Trophoblast cell (in vitro differentiated cells and primary cell): ENCODE measurements around the gene FOXC2.

ENCODE experiments used
- DNase-seq, 2 donors: peaks; one replicate each; pipeline ENCODE4 v3.0.0-alpha.2; 2016
- H2AFZ ChIP-seq: 2 replicates; pipeline ENCODE4 v1.6.1; 2013; ENCODE audit warnings: low read length, moderate library complexity, mild to moderate bottlenecking; ENCODE audit not compliant: insufficient read depth, poor library complexity
- H2AK5ac ChIP-seq: 2 replicates; pipeline ENCODE4 v1.6.1; 2013; ENCODE audit warnings: mild to moderate bottlenecking, low read length
- H2BK120ac ChIP-seq: 2 replicates; pipeline ENCODE4 v1.6.1; 2013; ENCODE audit warnings: low read length, mild to moderate bottlenecking, moderate library complexity; ENCODE audit not compliant: insufficient read depth, poor library complexity
- H2BK12ac ChIP-seq: 2 replicates; pipeline ENCODE4 v1.6.1; 2013; ENCODE audit warnings: mild to moderate bottlenecking, low read length, moderate library complexity
- H2BK5ac ChIP-seq: 2 replicates; pipeline ENCODE4 v1.6.1; 2013; ENCODE audit warnings: low read length, low read depth, moderate library complexity, mild to moderate bottlenecking; ENCODE audit not compliant: poor library complexity
- H3K14ac ChIP-seq: 2 replicates; pipeline ENCODE4 v1.6.1; 2013; ENCODE audit warnings: mild to moderate bottlenecking, low read length
- H3K18ac ChIP-seq: 2 replicates; pipeline ENCODE4 v1.6.1; 2013; ENCODE audit warnings: mild to moderate bottlenecking, low read length
- H3K23ac ChIP-seq: 2 replicates; pipeline ENCODE4 v1.6.1; 2013; ENCODE audit warnings: low read length
- H3K27ac ChIP-seq: 2 replicates; pipeline ENCODE4 v1.5.1; 2013; ENCODE audit warnings: low read depth, mild to moderate bottlenecking, inconsistent platforms, low read length, moderate library complexity
- H3K27me3 ChIP-seq: 2 replicates; pipeline ENCODE4 v1.6.1; 2013; ENCODE audit warnings: inconsistent platforms, mild to moderate bottlenecking, low read length, moderate library complexity; ENCODE audit not compliant: insufficient read depth
- H3K36me3 ChIP-seq, 2 experiments: 1 replicate in 1 of 2; 2 replicates in 1 of 2; pipeline ENCODE4 v1.6.1; 2013; ENCODE audit warnings: low read length in 2 of 2, mild to moderate bottlenecking in 2 of 2, moderate library complexity in 1 of 2; ENCODE audit not compliant: insufficient read depth in 2 of 2, control insufficient read depth in 1 of 2
- H3K4ac ChIP-seq: 2 replicates; pipeline ENCODE4 v1.6.1; 2013; ENCODE audit warnings: low read depth, mild to moderate bottlenecking, low read length, moderate library complexity
- H3K4me1 ChIP-seq, 2 experiments: 1 replicate in 1 of 2; 2 replicates in 1 of 2; pipeline ENCODE4 v1.6.1; 2013; ENCODE audit warnings: low read length in 2 of 2, mild to moderate bottlenecking in 2 of 2, moderate library complexity in 1 of 2; ENCODE audit not compliant: insufficient read depth in 2 of 2, control insufficient read depth in 1 of 2
- H3K4me2 ChIP-seq: 2 replicates; pipeline ENCODE4 v1.6.1; 2013; ENCODE audit warnings: inconsistent platforms, mild to moderate bottlenecking, low read length, moderate library complexity
- H3K4me3 ChIP-seq: 2 replicates; pipeline ENCODE4 v1.5.1; 2013; ENCODE audit warnings: mild to moderate bottlenecking, low read depth, low read length, inconsistent platforms
- H3K79me1 ChIP-seq: one replicate; pipeline ENCODE4 v1.6.1; 2013; ENCODE audit warnings: low read length
- H3K79me2 ChIP-seq: 2 replicates; pipeline ENCODE4 v1.6.1; 2013; ENCODE audit warnings: low read length, mild to moderate bottlenecking; ENCODE audit not compliant: control insufficient read depth, insufficient read depth, poor library complexity
- H3K9ac ChIP-seq: 2 replicates; pipeline ENCODE4 v1.6.1; 2013; ENCODE audit warnings: mild to moderate bottlenecking, low read length
- H3K9me3 ChIP-seq: 2 replicates; pipeline ENCODE4 v1.6.1; 2013; ENCODE audit warnings: low read depth, mild to moderate bottlenecking, control low read depth, inconsistent platforms, low read length; ENCODE audit not compliant: insufficient read depth
- H4K12ac ChIP-seq: 2 replicates; pipeline ENCODE4 v1.6.1; 2013; ENCODE audit warnings: low read depth, mild to moderate bottlenecking, low read length, moderate library complexity
- H4K8ac ChIP-seq: 2 replicates; pipeline ENCODE4 v1.6.1; 2013; ENCODE audit warnings: low read depth, mild to moderate bottlenecking, low read length, moderate library complexity
- H4K91ac ChIP-seq: one replicate; pipeline ENCODE4 v1.6.1; 2013; ENCODE audit warnings: low read depth, mild to moderate bottlenecking, low read length, moderate library complexity
- WGBS: extraction: QIAGEN DNeasy Blood & Tissue Kit; methylation state at CpG from one replicate; pipeline ENCODE4 v1.1.7; 2013; ENCODE audit warnings: missing lambda C conversion rate; ENCODE audit not compliant: insufficient read length, insufficient coverage; ENCODE audit errors: extremely low coverage; 5-methylcytosine and 5-hydroxymethylcytosine counted together

Gene FOXC2

DNA sequence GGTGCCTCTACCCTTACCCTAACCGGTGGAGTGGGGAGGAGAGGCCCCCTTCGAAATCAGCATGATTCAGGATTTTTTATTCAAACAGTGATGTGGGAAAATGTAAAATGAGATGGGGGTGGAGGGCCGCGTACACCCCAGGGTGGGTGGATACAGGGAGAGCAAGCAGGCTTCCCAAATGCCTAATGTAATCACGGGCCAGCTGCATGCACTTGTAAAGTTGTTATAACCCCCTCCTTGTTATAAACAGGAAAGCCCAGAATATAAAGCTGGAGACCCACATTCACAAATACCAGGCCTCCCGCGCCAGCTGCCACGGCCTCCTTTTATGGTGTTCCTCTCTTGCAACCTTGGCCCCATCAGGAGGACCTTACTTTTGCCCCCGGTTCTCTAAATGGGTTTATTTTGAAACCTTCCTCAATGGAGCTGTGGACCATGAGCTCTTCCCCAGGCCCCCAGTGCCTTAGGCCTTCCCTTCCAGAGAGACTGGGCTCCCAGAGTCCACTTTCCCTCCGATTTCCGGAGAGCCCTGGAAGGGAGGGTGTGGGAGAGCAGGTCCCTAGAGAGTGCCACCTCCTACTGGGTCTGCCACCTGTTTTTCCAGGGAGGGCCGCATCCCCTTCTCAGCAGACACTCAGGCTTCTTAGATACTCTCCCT lies 10.8 kb downstream of the FOXC2 start:
- Histone ChIP-seq H3K4me2 (peak overlapping the region; percentile 8), H2BK12ac (no peak overlapping the region)
- WGBS: no CpG with 5 or more reads among the region's 12 CpGs

DNA sequence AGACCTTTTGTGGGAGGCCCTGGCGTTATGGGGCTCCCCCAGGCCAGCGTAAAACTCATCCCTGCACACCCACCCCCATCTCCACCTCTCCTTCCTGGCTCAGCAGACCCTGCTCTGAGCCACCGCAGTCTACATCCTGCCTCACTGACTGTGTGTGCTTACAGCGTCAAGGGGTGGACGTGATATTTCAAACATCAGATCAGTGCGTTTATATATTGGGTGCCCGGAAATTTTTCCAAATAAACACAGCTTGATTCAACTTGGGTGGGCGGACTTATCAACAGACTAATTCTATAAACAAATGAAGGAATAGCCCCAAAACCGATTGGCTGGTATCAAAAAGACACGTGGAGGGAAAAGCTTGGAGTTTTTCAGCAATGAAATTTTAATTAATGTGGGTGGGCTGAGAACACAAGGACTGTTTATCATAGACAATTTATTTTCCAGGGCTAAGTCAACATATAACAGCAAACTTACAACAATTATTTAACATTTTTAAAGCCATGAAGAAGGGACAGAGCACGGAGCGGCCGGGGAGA lies 11.5 kb downstream of the FOXC2 start, which contains the start of gene FOXL1:
Gene FOXL1 (plus strand): TSS at position 489 of the 539 bp plus-strand sequence. CDS start 175 bp downstream, outside the sequence.
- Histone ChIP-seq H2AFZ (peak within 1 kb of the TSS; percentile 6), H3K23ac (no peak within 1 kb of the TSS), H3K9ac (no peak within 1 kb of the TSS), H4K12ac (no peak within 1 kb of the TSS), H3K4ac (no peak within 1 kb of the TSS), H3K14ac (no peak within 1 kb of the TSS), H3K4me3 (no peak within 1 kb of the TSS), H3K4me1 (peaks cover 19 to 26% of the 10 kb centered on the region in 2 experiments), H2BK5ac (no peak within 1 kb of the TSS), H3K79me2 (peaks cover 2% of the 10 kb centered on the region), H3K18ac (no peak within 1 kb of the TSS), H3K4me2 (peak within 1 kb of the TSS; percentile 69), H2BK120ac (no peak within 1 kb of the TSS), H3K27me3 (peaks cover 55% of the 10 kb centered on the region), H2BK12ac (no peak within 1 kb of the TSS), H4K91ac (no peak within 1 kb of the TSS), H4K8ac (no peak within 1 kb of the TSS), H3K27ac (no peak within 1 kb of the TSS), H3K36me3 (no peaks in the 10 kb centered on the region), H2AK5ac (no peak within 1 kb of the TSS), H3K9me3 (peaks cover 5% of the 10 kb centered on the region), H3K79me1 (peaks cover 8% of the 10 kb centered on the region)
- DNase-seq: no peak
- no CpG with 5 or more reads among the region's 13 CpGs for WGBS

More for the DNA sequence above, 10.8 kb downstream of the FOXC2 start:
- H2AFZ ChIP-seq: no peak overlapping the region
- no peak overlapping the region for H3K4me3 ChIP-seq
- H3K18ac ChIP-seq: no peak overlapping the region
- no peak overlapping the region for H4K8ac ChIP-seq
- peaks cover 5% of the 10 kb centered on the region for H3K9me3 ChIP-seq
- peaks cover 57% of the 10 kb centered on the region for H3K27me3 ChIP-seq
- peaks cover 2% of the 10 kb centered on the region for H3K79me2 ChIP-seq
- no peak overlapping the region for H3K4ac ChIP-seq
- no peaks in the 10 kb centered on the region for H3K36me3 ChIP-seq
- H2BK120ac ChIP-seq: no peak overlapping the region
- no peak overlapping the region for H3K9ac ChIP-seq
- H2BK5ac ChIP-seq: no peak overlapping the region
- no peak overlapping the region for H3K23ac ChIP-seq
- H3K14ac ChIP-seq: no peak overlapping the region
- H3K27ac ChIP-seq: no peak overlapping the region
- no peak for DNase-seq
- H3K79me1 ChIP-seq: peaks cover 8% of the 10 kb centered on the region
- H4K12ac ChIP-seq: no peak overlapping the region
- H3K4me1 ChIP-seq: peaks cover 22 to 30% of the 10 kb centered on the region in 2 experiments
- no peak overlapping the region for H2AK5ac ChIP-seq
- no peak overlapping the region for H4K91ac ChIP-seq

DNA sequence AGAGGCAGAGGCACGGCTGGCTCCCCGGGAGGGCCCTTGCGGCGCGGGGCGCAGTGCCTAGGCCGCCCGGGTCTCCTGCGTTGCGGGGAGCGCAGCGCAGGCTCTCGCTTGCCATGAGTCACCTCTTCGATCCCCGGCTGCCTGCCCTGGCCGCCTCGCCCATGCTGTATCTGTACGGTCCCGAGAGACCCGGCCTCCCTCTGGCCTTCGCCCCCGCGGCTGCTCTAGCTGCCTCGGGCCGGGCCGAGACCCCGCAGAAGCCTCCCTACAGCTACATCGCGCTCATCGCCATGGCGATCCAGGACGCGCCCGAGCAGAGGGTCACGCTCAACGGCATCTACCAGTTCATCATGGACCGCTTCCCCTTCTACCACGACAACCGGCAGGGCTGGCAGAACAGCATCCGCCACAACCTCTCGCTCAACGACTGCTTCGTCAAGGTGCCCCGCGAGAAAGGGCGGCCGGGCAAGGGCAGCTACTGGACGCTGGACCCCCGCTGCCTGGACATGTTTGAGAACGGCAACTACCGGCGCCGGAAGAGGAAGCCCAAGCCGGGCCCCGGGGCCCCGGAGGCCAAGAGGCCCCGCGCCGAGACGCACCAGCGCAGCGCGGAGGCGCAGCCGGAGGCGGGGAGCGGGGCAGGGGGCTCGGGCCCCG lies 12.1 kb downstream of the FOXC2 start:
- no peak overlapping the region for H3K14ac ChIP-seq
- no peak overlapping the region for H3K18ac ChIP-seq
- no peak overlapping the region for H4K12ac ChIP-seq
- no peak overlapping the region for H2BK12ac ChIP-seq
- H3K27ac ChIP-seq: no peak overlapping the region
- H3K27me3 ChIP-seq: peaks cover 52% of the 10 kb centered on the region
- H3K9me3 ChIP-seq: peaks cover 5% of the 10 kb centered on the region
- H2AK5ac ChIP-seq: no peak overlapping the region
- H3K36me3 ChIP-seq: no peaks in the 10 kb centered on the region
- H3K79me2 ChIP-seq: peaks cover 2% of the 10 kb centered on the region
- WGBS: no CpG with 5 or more reads among the region's 69 CpGs
- H3K4me2 ChIP-seq: peak overlapping the region; percentile 69
- no peak overlapping the region for H3K23ac ChIP-seq
- no peak overlapping the region for H2AFZ ChIP-seq
- no peak overlapping the region for H3K9ac ChIP-seq
- H2BK120ac ChIP-seq: no peak overlapping the region
- no peak overlapping the region for H4K91ac ChIP-seq
- no peak overlapping the region for H4K8ac ChIP-seq
- DNase-seq: no peak
- H2BK5ac ChIP-seq: no peak overlapping the region
- peaks cover 13 to 21% of the 10 kb centered on the region in 2 experiments for H3K4me1 ChIP-seq
- H3K4ac ChIP-seq: no peak overlapping the region
- H3K4me3 ChIP-seq: no peak overlapping the region
- H3K79me1 ChIP-seq: peaks cover 8% of the 10 kb centered on the region

DNA sequence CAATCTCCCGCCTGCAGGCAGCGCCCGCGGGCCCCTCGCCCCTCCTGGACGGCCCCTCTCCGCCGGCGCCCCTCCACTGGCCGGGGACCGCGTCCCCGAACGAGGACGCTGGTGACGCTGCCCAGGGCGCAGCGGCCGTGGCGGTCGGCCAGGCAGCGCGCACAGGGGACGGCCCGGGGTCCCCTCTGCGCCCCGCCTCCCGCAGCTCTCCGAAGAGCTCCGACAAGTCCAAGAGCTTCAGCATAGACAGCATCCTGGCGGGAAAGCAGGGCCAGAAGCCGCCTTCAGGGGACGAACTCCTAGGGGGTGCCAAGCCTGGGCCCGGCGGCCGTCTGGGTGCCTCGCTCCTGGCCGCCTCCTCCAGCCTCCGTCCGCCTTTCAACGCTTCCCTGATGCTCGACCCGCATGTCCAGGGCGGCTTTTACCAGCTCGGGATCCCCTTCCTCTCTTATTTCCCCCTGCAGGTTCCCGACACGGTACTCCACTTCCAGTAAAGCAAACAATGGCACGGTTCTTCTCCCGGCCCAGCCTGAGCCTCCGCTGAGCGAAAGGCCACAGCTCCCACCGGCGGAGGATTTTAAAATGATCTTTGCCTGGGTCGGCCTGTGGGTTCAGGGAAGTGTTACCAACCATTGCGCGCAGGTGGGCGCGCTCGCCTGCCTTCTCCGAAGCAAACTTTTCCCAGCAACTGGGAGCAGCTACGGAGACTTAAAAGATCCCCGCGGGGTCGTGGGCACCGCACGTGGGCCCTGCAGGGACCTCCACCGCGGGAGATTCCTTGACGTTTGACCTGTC lies 12.8 kb downstream of the FOXC2 start:
- Histone ChIP-seq H4K91ac (no peak overlapping the region), H2BK12ac (no peak overlapping the region), H3K4me3 (no peak overlapping the region), H3K27ac (no peak overlapping the region), H3K18ac (no peak overlapping the region), H3K36me3 (no peaks in the 10 kb centered on the region), H2AK5ac (no peak overlapping the region), H4K8ac (no peak overlapping the region), H3K23ac (no peak overlapping the region), H3K4ac (no peak overlapping the region), H3K79me2 (peaks cover 2% of the 10 kb centered on the region), H3K79me1 (peaks cover 8% of the 10 kb centered on the region), H3K27me3 (peaks cover 52% of the 10 kb centered on the region), H3K4me1 (peaks cover 11 to 21% of the 10 kb centered on the region in 2 experiments), H4K12ac (no peak overlapping the region), H3K9me3 (peaks cover 5% of the 10 kb centered on the region), H3K4me2 (peak overlapping the region; percentile 69), H3K9ac (no peak overlapping the region), H2AFZ (peak overlapping the region; percentile 6), H3K14ac (no peak overlapping the region), H2BK5ac (no peak overlapping the region), H2BK120ac (no peak overlapping the region)
- no peak for DNase-seq
- WGBS: no CpG with 5 or more reads among the region's 69 CpGs
